ENCODE results near the gene LSG1. TPM values are rescaled to one million over a fixed set of nuclear protein-coding genes. Genes with fewer than 3 reads are reported as not detected.

Gene LSG1
- total RNA-seq, 1 experiment from 2014 or later = 81.3 TPM

DNA sequence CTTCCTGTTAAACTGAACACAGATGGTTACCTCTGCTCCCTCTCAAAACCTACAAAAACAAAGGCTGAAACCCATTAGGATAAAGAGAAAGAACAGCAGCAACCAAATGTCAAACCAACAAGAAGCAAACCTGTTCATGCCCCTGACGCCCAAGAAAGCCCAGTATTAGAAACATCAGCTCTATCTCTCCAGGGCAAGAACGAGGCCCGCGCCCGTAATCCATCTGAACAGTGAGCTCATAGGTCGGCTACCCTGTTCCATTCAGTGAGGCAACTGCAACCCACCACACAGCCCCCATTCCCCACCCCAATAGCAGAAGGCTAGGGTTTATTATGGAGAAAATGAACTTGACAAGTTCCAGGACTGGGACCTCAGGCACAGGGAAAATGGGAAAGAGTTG is 10.0 kb downstream of the LSG1 start:
- POLR2A ChIA-PET (ENCODE audit: low non-redundant PET) = no interaction called here

DNA sequence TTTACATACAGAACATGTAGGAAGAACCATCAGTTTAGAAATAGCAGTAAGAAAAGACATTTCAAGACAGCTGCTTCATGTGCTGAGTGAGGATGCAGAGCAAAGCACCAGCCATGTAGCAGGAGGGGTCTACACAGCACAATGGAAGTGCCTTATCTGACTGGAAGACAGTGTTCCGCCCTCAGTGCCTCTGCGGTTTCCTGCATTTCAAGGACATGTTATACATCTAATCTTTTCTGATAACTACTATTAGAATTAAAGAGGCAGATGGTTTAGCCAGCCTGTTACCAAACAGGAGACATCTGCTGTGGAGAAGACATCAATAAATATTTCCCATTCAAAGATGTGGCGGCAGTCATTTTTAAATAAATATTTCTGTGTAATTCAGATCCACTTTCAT is 10.6 kb downstream of the LSG1 start:
- H3K36me3 ChIP-seq (ENCODE audit: insufficient read depth, low read length, poor library complexity, severe bottlenecking) = peaks cover 47% of the 10 kb centered on the region
- CTCF ChIA-PET = no interaction called here

More for the DNA sequence above, 10.0 kb downstream of the LSG1 start:
- peaks cover 53% of the 10 kb centered on the region for H3K36me3 ChIP-seq (ENCODE audit: insufficient read depth, low read length, poor library complexity, severe bottlenecking)
- H3K27me3 ChIP-seq (replicated peaks; ENCODE audit: insufficient read depth, low read depth, low read length, poor library complexity) = no peaks in the 10 kb centered on the region
- TF ChIP-seq EZH2 (IDR thresholded peaks at IDR 0.05; ENCODE audit: borderline replicate concordance, low read depth, low read length, poor library complexity, severe bottlenecking) = no peak
- TF ChIP-seq, protein P1, sequence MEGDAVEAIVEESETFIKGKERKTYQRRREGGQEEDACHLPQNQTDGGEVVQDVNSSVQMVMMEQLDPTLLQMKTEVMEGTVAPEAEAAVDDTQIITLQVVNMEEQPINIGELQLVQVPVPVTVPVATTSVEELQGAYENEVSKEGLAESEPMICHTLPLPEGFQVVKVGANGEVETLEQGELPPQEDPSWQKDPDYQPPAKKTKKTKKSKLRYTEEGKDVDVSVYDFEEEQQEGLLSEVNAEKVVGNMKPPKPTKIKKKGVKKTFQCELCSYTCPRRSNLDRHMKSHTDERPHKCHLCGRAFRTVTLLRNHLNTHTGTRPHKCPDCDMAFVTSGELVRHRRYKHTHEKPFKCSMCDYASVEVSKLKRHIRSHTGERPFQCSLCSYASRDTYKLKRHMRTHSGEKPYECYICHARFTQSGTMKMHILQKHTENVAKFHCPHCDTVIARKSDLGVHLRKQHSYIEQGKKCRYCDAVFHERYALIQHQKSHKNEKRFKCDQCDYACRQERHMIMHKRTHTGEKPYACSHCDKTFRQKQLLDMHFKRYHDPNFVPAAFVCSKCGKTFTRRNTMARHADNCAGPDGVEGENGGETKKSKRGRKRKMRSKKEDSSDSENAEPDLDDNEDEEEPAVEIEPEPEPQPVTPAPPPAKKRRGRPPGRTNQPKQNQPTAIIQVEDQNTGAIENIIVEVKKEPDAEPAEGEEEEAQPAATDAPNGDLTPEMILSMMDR (conservative IDR thresholded peaks at IDR 0.05; ENCODE audit: low read depth, low read length) = no peak
- H3K27ac ChIP-seq (ENCODE audit: low read depth, low read length, poor library complexity, severe bottlenecking) = no peak overlapping the region
- CTCF ChIA-PET = no interaction called here
- intact Hi-C loops (cut with micrococcal nuclease; ENCODE audit: unreplicated experiment) = no loop called here
- H3K4me3 ChIP-seq (ENCODE audit: low read depth, low read length, poor library complexity, severe bottlenecking) = no peak overlapping the region
- no peak for DNase-seq (ENCODE audit: low spot score)
- H3K9me3 ChIP-seq (ENCODE audit: low read depth, low read length, poor library complexity, severe bottlenecking) = no peaks in the 10 kb centered on the region
- H3K4me1 ChIP-seq (ENCODE audit: insufficient read depth, low read length, poor library complexity, severe bottlenecking) = no peaks in the 10 kb centered on the region
- BruUV-seq (replicated peaks) = no TSS peak

DNA sequence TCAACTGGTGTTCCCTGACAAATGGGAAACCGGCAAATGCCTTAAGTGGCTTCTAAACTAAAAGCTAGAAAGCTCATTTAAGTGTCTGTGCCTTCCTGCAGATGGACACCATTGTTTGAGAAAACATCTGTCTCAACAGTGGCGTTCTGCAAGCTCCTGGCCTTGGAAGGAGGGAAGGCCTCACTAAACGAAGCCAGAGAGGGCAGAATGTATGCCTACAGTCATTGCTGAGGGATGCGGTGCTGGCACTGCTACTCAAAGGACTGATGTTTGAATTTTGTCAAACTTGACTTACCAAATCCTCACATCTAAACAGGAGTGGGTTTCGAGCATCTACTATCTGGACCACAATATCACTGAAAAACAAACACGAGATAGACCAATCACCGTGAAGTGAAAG is 12.2 kb downstream of the LSG1 start:
- Histone ChIP-seq H3K9me3 (ENCODE audit: low read depth, low read length, poor library complexity, severe bottlenecking) (no peaks in the 10 kb centered on the region), H3K4me3 (ENCODE audit: low read depth, low read length, poor library complexity, severe bottlenecking) (no peak overlapping the region), H3K36me3 (ENCODE audit: insufficient read depth, low read length, poor library complexity, severe bottlenecking) (peaks cover 31% of the 10 kb centered on the region), H3K4me1 (ENCODE audit: insufficient read depth, low read length, poor library complexity, severe bottlenecking) (no peaks in the 10 kb centered on the region), H3K27me3 (replicated peaks; ENCODE audit: insufficient read depth, low read depth, low read length, poor library complexity) (no peaks in the 10 kb centered on the region), H3K27ac (ENCODE audit: low read depth, low read length, poor library complexity, severe bottlenecking) (no peak overlapping the region)
- intact Hi-C loops (cut with micrococcal nuclease; ENCODE audit: unreplicated experiment) = no loop called here
- no peak for TF ChIP-seq EZH2 (IDR thresholded peaks at IDR 0.05; ENCODE audit: borderline replicate concordance, low read depth, low read length, poor library complexity, severe bottlenecking)
- TF ChIP-seq, protein P1 (conservative IDR thresholded peaks at IDR 0.05; ENCODE audit: low read depth, low read length) = no peak
- BruUV-seq (replicated peaks) = no TSS peak
- ChIA-PET CTCF (no interaction called here), POLR2A (ENCODE audit: low non-redundant PET) (no interaction called here)
- DNase-seq (ENCODE audit: low spot score) = no peak

More for the DNA sequence above, 10.6 kb downstream of the LSG1 start:
- no peaks in the 10 kb centered on the region for H3K27me3 ChIP-seq (replicated peaks; ENCODE audit: insufficient read depth, low read depth, low read length, poor library complexity)
- no TSS peak for BruUV-seq (replicated peaks)
- intact Hi-C loops (cut with micrococcal nuclease; ENCODE audit: unreplicated experiment) = no loop called here
- H3K4me3 ChIP-seq (ENCODE audit: low read depth, low read length, poor library complexity, severe bottlenecking) = no peak overlapping the region
- H3K27ac ChIP-seq (ENCODE audit: low read depth, low read length, poor library complexity, severe bottlenecking) = no peak overlapping the region
- no peak for TF ChIP-seq EZH2 (IDR thresholded peaks at IDR 0.05; ENCODE audit: borderline replicate concordance, low read depth, low read length, poor library complexity, severe bottlenecking)
- TF ChIP-seq, protein P1 (conservative IDR thresholded peaks at IDR 0.05; ENCODE audit: low read depth, low read length) = no peak
- DNase-seq (ENCODE audit: low spot score) = no peak
- H3K4me1 ChIP-seq (ENCODE audit: insufficient read depth, low read length, poor library complexity, severe bottlenecking) = no peaks in the 10 kb centered on the region
- POLR2A ChIA-PET (ENCODE audit: low non-redundant PET) = no interaction called here
- no peaks in the 10 kb centered on the region for H3K9me3 ChIP-seq (ENCODE audit: low read depth, low read length, poor library complexity, severe bottlenecking)
